Subcutaneous preadipocyte (primary cell): ENCODE results near the gene FOXD3. TPM values are rescaled to one million over a fixed set of nuclear protein-coding genes. Genes with fewer than 3 reads are reported as not detected.

ENCODE experiments used
- small RNA-seq: library from RNA; depleted of rRNA; stranded (forward); fragments of <200 nt; gene quantifications from one replicate; pipeline ENCODE3, GENCODE V24; 2012
- total RNA-seq: library from RNA; depleted of rRNA; stranded (reverse); fragments of >200 nt; gene quantifications from 2 replicates; pipeline ENCODE4 v1.2.3, GENCODE V29; 2012

The FOXD3 gene
- total RNA-seq: not detected in 2 replicates

GRCh38 chr1:63322114-63322943 lies at the start of gene FOXD3:
FOXD3 (plus strand) TSS chr1:63322567; CDS start chr1:63323059, 492 bp downstream.

GRCh38 chr1:63367215-63368103 lies 45.1 kb downstream of the FOXD3 start, which contains the start of gene ALG6:
ALG6 (plus strand) TSS chr1:63367627; CDS start chr1:63370978, 3,351 bp downstream.

Small RNA genes within 50 kb of the gene (small RNA-seq; reads per million reads assigned to genes)
- gene MIR6068 (not detected), gene RF00019 (not detected)

Other genes starting within 250 kb of the FOXD3 start
- 10.7 and 16.4 TPM in 2 replicates for gene ALG6, start 45.1 kb downstream of the FOXD3 start, total RNA-seq
- 26.5 and 36.6 TPM in 2 replicates for gene ITGB3BP, start 200.7 kb downstream of the FOXD3 start, total RNA-seq
- 6.3 and 7.7 TPM in 2 replicates for gene EFCAB7, start 201.0 kb downstream of the FOXD3 start, total RNA-seq